GM12872 (cell line): ENCODE measurements around the gene ZNF516.

Experiments used
- TF ChIP-seq, protein P1 (sequence below): IDR thresholded peaks from 3 replicates; pipeline ENCODE4 v1.5.1; 2011; ENCODE audit warnings: low read depth, mild to moderate bottlenecking, low read length, moderate library complexity; ENCODE audit not compliant: insufficient read depth

The ZNF516 gene

DNA sequence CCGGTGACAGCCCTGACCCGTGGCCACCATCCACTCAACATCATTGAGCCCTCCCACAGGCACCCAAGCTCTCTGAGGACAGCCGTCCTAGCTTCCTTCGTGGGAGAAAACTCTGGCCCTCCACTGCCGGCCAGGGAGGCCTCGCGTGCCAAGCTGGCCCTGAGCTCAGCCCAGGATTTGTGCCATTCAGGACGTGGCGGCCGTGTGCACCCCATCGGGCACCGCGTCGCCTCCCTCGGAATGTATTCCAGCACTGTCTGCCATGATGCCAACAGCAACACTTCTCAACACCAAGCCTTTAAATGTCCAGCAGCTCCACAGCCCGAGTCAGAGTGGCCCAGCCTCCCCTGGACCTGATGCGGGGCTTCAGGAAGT, 35.7 kb downstream of the ZNF516 start:
- TF ChIP-seq, protein P1, sequence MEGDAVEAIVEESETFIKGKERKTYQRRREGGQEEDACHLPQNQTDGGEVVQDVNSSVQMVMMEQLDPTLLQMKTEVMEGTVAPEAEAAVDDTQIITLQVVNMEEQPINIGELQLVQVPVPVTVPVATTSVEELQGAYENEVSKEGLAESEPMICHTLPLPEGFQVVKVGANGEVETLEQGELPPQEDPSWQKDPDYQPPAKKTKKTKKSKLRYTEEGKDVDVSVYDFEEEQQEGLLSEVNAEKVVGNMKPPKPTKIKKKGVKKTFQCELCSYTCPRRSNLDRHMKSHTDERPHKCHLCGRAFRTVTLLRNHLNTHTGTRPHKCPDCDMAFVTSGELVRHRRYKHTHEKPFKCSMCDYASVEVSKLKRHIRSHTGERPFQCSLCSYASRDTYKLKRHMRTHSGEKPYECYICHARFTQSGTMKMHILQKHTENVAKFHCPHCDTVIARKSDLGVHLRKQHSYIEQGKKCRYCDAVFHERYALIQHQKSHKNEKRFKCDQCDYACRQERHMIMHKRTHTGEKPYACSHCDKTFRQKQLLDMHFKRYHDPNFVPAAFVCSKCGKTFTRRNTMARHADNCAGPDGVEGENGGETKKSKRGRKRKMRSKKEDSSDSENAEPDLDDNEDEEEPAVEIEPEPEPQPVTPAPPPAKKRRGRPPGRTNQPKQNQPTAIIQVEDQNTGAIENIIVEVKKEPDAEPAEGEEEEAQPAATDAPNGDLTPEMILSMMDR = no peak

DNA sequence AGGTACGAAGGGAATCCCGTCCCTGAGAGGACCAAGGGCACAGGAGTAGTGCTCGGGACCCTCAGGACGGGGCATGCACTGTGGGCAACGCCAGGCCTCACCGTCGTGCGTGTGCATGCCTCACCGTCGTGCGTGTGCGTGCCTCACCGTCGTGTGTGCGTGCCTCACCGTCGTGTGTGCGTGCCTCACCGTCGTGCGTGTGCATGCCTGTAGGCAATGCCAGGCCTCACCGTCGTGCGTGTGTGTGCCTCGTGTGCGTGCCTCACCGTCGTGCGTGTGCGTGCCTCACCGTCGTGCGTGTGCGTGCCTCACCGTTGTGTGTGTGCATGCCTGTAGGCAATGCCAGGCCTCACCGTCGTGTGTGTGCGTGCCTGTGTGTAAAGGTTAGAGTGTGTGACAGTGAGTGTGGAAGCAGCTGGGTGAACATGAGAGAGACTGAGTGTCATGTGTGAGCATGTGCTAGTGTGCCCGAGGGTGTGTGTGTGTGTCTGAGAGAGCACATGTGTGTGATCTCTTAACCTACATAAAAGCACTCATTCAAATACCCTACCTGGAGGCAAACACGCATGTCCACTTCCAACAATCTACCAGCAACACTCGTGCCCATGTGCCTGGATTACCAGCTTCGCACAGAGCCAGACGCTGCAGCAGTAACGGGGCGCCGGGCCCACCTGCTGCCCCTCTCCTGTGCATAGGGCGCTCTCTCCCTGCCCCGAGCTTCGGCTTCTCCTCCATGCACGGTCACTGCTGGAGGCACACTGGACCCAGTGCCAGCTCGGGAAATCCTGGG, 36.3 kb downstream of the ZNF516 start:
- TF ChIP-seq, protein P1 = no peak

DNA sequence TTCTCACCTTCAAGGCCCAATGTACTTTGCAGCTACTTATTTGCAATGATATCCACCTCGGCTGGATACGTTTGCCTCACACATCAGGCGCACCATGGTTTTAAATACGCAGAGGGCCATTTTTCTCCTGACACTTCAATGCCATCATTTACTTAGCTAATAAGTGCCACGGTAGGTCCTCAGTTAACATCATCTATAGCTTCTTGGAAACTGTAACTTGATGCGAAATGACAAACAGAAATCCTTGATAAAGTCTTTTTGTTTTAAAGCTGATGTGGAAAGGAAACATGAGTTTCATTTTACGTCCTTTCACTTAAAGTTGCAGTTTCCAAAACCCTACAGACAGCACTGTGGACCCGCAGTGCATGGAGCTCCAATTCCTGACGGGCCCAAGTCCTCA, 37.1 kb downstream of the ZNF516 start:
- TF ChIP-seq, protein P1 = no peak

DNA sequence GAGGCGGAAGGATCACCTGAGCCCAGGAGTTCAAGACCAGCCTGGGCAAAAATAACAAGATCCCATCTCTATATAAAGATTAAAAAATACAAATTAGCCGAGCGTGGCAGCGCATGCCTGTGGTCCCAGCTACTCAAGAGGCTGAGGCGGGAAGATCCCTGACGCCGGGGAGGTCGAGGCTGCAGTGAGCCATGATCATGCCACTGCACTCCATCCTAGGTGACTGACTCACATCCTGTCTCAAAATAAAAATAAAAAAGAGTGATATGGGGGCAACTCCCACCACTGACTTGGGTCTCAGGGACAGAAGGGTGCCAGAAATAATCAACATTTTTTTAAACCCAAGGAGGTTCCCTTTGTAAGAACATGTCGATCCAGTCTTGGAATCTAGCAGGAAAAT, 37.6 kb downstream of the ZNF516 start:
- TF ChIP-seq, protein P1 = no peak

DNA sequence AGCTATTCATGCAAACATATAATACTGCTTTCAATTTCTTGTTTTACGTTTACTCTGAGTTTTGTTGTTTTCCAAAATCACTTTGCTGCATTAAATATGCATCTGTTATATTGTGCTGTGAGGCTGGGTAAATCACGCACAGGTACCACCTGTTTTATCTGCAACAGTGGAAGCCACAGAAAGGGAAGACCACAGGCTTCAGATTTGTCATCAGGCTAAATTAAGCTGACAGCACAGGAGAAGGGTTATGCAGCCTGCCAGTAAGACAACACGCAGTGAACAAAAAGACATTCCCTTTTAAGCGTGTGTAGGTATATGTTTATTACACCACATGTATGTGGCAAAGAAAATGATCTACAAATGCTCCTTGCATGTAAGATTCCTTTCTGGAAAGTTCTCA, 38.2 kb downstream of the ZNF516 start:
- TF ChIP-seq, protein P1 = no peak

DNA sequence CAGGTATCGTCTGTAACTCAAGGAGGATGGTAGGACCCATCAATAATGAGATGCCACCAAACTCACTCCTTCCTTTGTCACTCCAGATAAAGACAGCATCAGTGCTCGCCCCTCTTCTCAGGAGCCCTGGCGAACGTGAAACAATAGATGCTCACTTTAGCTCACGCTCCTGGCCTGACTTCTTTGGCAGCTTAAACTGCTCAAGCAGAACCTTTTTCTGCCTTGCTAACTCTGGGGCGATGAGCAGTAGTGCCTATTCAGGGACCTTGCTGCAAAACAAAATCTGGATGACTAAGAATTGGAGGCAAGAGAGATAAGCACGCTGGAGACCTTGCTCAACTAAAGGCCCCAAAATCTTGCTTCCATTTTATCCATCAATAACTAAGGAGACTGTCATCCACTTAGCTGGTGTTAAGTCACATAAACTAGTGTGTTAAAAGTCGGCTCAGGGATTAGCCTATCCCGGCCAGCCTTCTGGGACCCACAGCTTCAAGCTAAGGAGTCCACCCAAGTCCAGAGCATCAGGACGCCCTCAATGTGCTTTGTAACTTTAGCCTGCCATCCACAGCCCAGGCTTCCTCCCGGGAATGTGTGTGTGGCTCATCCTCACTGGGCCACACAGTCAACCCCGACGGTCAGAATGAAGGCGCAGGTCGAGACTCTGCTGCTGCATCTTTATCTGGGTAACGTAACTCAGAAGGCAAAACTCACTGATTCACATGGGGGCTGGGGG, 38.9 kb downstream of the ZNF516 start:
- TF ChIP-seq, protein P1 = no peak

DNA sequence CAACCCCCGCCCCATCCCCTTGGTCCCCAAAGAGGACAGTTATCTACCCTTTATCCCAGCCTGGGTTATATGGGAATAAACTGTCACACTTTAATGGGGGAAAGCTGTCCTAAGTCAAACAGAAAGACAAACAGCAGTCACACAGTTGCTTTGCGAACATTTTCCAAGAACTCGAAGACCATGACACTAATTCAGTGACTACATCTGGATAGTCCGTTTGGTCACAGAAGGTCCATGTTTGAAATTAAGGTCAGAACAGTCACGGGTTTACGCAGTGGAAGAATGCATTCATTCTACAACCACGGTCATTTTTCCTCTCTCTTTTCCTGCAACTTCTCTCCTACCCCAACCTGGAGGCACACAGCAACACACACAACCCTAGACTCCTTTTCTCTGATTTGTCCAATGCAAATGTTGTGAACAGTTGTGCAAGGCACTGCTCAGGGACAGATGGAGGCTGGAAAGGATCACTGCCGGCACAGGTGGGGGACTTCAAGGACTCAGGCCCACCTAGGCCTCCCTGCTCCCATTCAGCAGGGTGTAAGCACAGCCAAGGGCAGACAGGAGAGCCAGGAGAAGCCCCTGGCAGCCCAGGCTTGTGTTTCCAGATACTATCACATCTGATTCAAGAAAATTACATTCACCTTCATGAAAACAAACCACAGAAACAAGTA, 39.9 kb downstream of the ZNF516 start:
- TF ChIP-seq, protein P1 = no peak
